ENCODE measurements around the gene PCDHA1. TPM values are rescaled to one million over a fixed set of nuclear protein-coding genes. Genes with fewer than 3 reads are reported as not detected.
"Not testable (repeated sequence)": the region's sequence is repeated elsewhere in the genome, so short reads cannot be mapped to it uniquely, and the experiment has no call there.

PCDHA1 gene
- total RNA-seq, 1 experiment from 2014 or later: 0.45 TPM

- Histone ChIP-seq H3K27ac (ENCODE audit: low read depth, low read length, poor library complexity, severe bottlenecking) (no peak overlapping the region), H3K4me1 (ENCODE audit: insufficient read depth, low read length, poor library complexity, severe bottlenecking) (no peaks in the 10 kb centered on the region), H3K4me3 (ENCODE audit: low read depth, low read length, poor library complexity, severe bottlenecking) (no peak overlapping the region), H3K36me3 (ENCODE audit: insufficient read depth, low read length, poor library complexity, severe bottlenecking) (no peaks in the 10 kb centered on the region), H3K27me3 (replicated peaks; ENCODE audit: insufficient read depth, low read depth, low read length, poor library complexity) (no peaks in the 10 kb centered on the region), H3K9me3 (ENCODE audit: low read depth, low read length, poor library complexity, severe bottlenecking) (peaks cover 10% of the 10 kb centered on the region)
- CTCF ChIA-PET: no interaction called here
- POLR2A ChIA-PET (ENCODE audit: low non-redundant PET): no interaction called here
- DNase-seq (ENCODE audit: low spot score): no peak
- no TSS peak for BruUV-seq (replicated peaks)
- intact Hi-C loops (cut with micrococcal nuclease; ENCODE audit: unreplicated experiment): no loop called here
- TF ChIP-seq EZH2 (IDR thresholded peaks at IDR 0.05; ENCODE audit: borderline replicate concordance, low read depth, low read length, poor library complexity, severe bottlenecking) (no peak), CTCF (conservative IDR thresholded peaks at IDR 0.05; ENCODE audit: low read depth, low read length) (no peak)
Measured at GRCh38 chr5:140808889-140809291, 22.9 kb downstream of the PCDHA1 start.

- POLR2A ChIA-PET (ENCODE audit: low non-redundant PET): interaction anchor here (0.6 kb wide), 1 partner anchor 131 kb away, joined by 3 read pairs; the partner anchor contains the start of genes HARS1 and HARS2
- H3K27me3 ChIP-seq (replicated peaks; ENCODE audit: insufficient read depth, low read depth, low read length, poor library complexity): no peaks in the 10 kb centered on the region
- TF ChIP-seq CTCF (conservative IDR thresholded peaks at IDR 0.05; ENCODE audit: low read depth, low read length) (peak; percentile 73), EZH2 (IDR thresholded peaks at IDR 0.05; ENCODE audit: borderline replicate concordance, low read depth, low read length, poor library complexity, severe bottlenecking) (no peak)
- intact Hi-C loops (cut with micrococcal nuclease; ENCODE audit: unreplicated experiment): no loop called here
- BruUV-seq (replicated peaks): no TSS peak
- peak within 1 kb of the TSS; percentile 55 for H3K4me3 ChIP-seq (ENCODE audit: low read depth, low read length, poor library complexity, severe bottlenecking)
- peaks cover 3% of the 10 kb centered on the region for H3K9me3 ChIP-seq (ENCODE audit: low read depth, low read length, poor library complexity, severe bottlenecking)
- peak within 1 kb of the TSS; percentile 4 for H3K27ac ChIP-seq (ENCODE audit: low read depth, low read length, poor library complexity, severe bottlenecking)
- H3K4me1 ChIP-seq (ENCODE audit: insufficient read depth, low read length, poor library complexity, severe bottlenecking): no peaks in the 10 kb centered on the region
- CTCF ChIA-PET: interaction anchor here (0.6 to 1.4 kb wide), 8 partner anchors 16 to 577 kb away, joined by 3 to 5 read pairs (median 3); partner anchors contain the start of genes HBEGF and PCDHA1
- no peaks in the 10 kb centered on the region for H3K36me3 ChIP-seq (ENCODE audit: insufficient read depth, low read length, poor library complexity, severe bottlenecking)
- DNase-seq (ENCODE audit: low spot score): peak; percentile 76
Measured at GRCh38 chr5:140821375-140822280, 35.7 kb downstream of the PCDHA1 start, which contains the start of gene PCDHA5. Gene PCDHA5 (plus strand): TSS chr5:140821613.

- CTCF ChIA-PET: interaction anchor here (1.4 kb wide), 1 partner anchor 36 kb away, joined by 5 read pairs; the partner anchor contains the start of gene PCDHA1
- no peak for TF ChIP-seq EZH2 (IDR thresholded peaks at IDR 0.05; ENCODE audit: borderline replicate concordance, low read depth, low read length, poor library complexity, severe bottlenecking)
- no peak for TF ChIP-seq CTCF (conservative IDR thresholded peaks at IDR 0.05; ENCODE audit: low read depth, low read length)
- no peaks in the 10 kb centered on the region for H3K36me3 ChIP-seq (ENCODE audit: insufficient read depth, low read length, poor library complexity, severe bottlenecking)
- DNase-seq (ENCODE audit: low spot score): no peak
- no peaks in the 10 kb centered on the region for H3K4me1 ChIP-seq (ENCODE audit: insufficient read depth, low read length, poor library complexity, severe bottlenecking)
- POLR2A ChIA-PET (ENCODE audit: low non-redundant PET): no interaction called here
- peaks cover 3% of the 10 kb centered on the region for H3K9me3 ChIP-seq (ENCODE audit: low read depth, low read length, poor library complexity, severe bottlenecking)
- no TSS peak for BruUV-seq (replicated peaks)
- no peak overlapping the region for H3K27ac ChIP-seq (ENCODE audit: low read depth, low read length, poor library complexity, severe bottlenecking)
- H3K27me3 ChIP-seq (replicated peaks; ENCODE audit: insufficient read depth, low read depth, low read length, poor library complexity): no peaks in the 10 kb centered on the region
- H3K4me3 ChIP-seq (ENCODE audit: low read depth, low read length, poor library complexity, severe bottlenecking): peak overlapping the region; percentile 55
- intact Hi-C loops (cut with micrococcal nuclease; ENCODE audit: unreplicated experiment): no loop called here
Measured at GRCh38 chr5:140822281-140822629, 36.3 kb downstream of the PCDHA1 start.

- intact Hi-C loops (cut with micrococcal nuclease; ENCODE audit: unreplicated experiment); BruUV-seq (replicated peaks): not testable (repeated sequence)
Measured at GRCh38 chr5:140822969-140823368, 37.0 kb downstream of the PCDHA1 start.

More at GRCh38 chr5:140822969-140823368, 37.0 kb downstream of the PCDHA1 start:
- H3K27me3 ChIP-seq (replicated peaks; ENCODE audit: insufficient read depth, low read depth, low read length, poor library complexity); POLR2A ChIA-PET (ENCODE audit: low non-redundant PET); H3K4me1 ChIP-seq (ENCODE audit: insufficient read depth, low read length, poor library complexity, severe bottlenecking); H3K4me3 ChIP-seq (ENCODE audit: low read depth, low read length, poor library complexity, severe bottlenecking); H3K27ac ChIP-seq (ENCODE audit: low read depth, low read length, poor library complexity, severe bottlenecking); H3K9me3 ChIP-seq (ENCODE audit: low read depth, low read length, poor library complexity, severe bottlenecking); H3K36me3 ChIP-seq (ENCODE audit: insufficient read depth, low read length, poor library complexity, severe bottlenecking); DNase-seq (ENCODE audit: low spot score); CTCF ChIA-PET: not testable (repeated sequence)

Data from A673 (cell line).